Stimulated activated CD8-positive, alpha-beta memory T cell treated with anti-CD3 and anti-CD28 coated beads, Interleukin-2, amount 100 ng/mL, for 1 hour (primary cell): ENCODE data around the gene ESRRG.
"Not testable (repeated sequence)": the region's sequence is repeated elsewhere in the genome, so short reads cannot be mapped to it uniquely, and the experiment has no call there.

Experiments used
- DNase-seq, 2 donors: peaks; one replicate each; pipeline ENCODE4 v3.0.0-alpha.2; 2020; ENCODE audit warnings: low read depth in 2 of 2

Gene ESRRG

GRCh38 chr1:216566641-216567205 lies 156.5 kb downstream of the ESRRG start:
- no peak for DNase-seq

- DNase-seq: no peak
Measured at GRCh38 chr1:216563087-216563486, 160.1 kb downstream of the ESRRG start.

- DNase-seq: no peak
Measured at GRCh38 chr1:216562383-216562782, 160.8 kb downstream of the ESRRG start.

GRCh38 chr1:216560527-216560926 lies 162.7 kb downstream of the ESRRG start:
- no peak for DNase-seq

GRCh38 chr1:216559359-216559758 lies 163.9 kb downstream of the ESRRG start:
- DNase-seq: no peak

GRCh38 chr1:216555653-216556052 lies 167.6 kb downstream of the ESRRG start:
- DNase-seq: no peak

- DNase-seq: no peak
Measured at GRCh38 chr1:216554934-216555333, 168.3 kb downstream of the ESRRG start.

- no peak for DNase-seq
Measured at GRCh38 chr1:216553766-216554165, 169.5 kb downstream of the ESRRG start.

- DNase-seq: no peak
Measured at GRCh38 chr1:216553040-216553439, 170.2 kb downstream of the ESRRG start.

- no peak for DNase-seq
Measured at GRCh38 chr1:216549796-216550195, 173.4 kb downstream of the ESRRG start.

GRCh38 chr1:216542741-216543140 lies 180.5 kb downstream of the ESRRG start:
- no peak for DNase-seq

GRCh38 chr1:216542263-216542662 lies 181.0 kb downstream of the ESRRG start:
- DNase-seq: no peak

- no peak for DNase-seq
Measured at GRCh38 chr1:216535751-216536150, 187.5 kb downstream of the ESRRG start.

GRCh38 chr1:216535059-216535458 lies 188.2 kb downstream of the ESRRG start:
- DNase-seq: no peak

- no peak for DNase-seq
Measured at GRCh38 chr1:216533776-216534175, 189.5 kb downstream of the ESRRG start.

GRCh38 chr1:216532251-216532798 lies 190.9 kb downstream of the ESRRG start:
- no peak for DNase-seq

- DNase-seq: no peak
Measured at GRCh38 chr1:216531263-216532239, 191.7 kb downstream of the ESRRG start.

- DNase-seq: not testable (repeated sequence)
Measured at GRCh38 chr1:216529851-216530250, 193.4 kb downstream of the ESRRG start.

GRCh38 chr1:216528816-216529215 lies 194.4 kb downstream of the ESRRG start:
- DNase-seq: no peak

- DNase-seq: no peak
Measured at GRCh38 chr1:216523449-216524190, 199.6 kb downstream of the ESRRG start.

GRCh38 chr1:216523043-216523442 lies 200.2 kb downstream of the ESRRG start:
- DNase-seq: no peak

GRCh38 chr1:216521477-216521876 lies 201.8 kb downstream of the ESRRG start:
- no peak for DNase-seq
